Activated CD8-positive, alpha-beta T cell treated with anti-CD3 and anti-CD28 coated beads for 36 hours (primary cell): Measurements from ENCODE around the gene CHMP4A. TPM values are rescaled to one million over a fixed set of nuclear protein-coding genes. Genes with fewer than 3 reads are reported as not detected.

ENCODE experiments used
- ATAC-seq: fragments of 200-7000 bp; cut with Tn5 transposase; one replicate; pipeline ENCODE4 v1.10.0; 2021; ENCODE audit warnings: mild to moderate bottlenecking, moderate library complexity
- CTCF ChIA-PET: fragments of 350-600 bp; sonication (Branson Sonifier 250); formaldehyde crosslinking; loops from one replicate; lab custom pipeline; 2021; ENCODE audit warnings: antibody characterized with exemption; lab: Charles Lee
- POLR2A ChIA-PET: fragments of 350-600 bp; sonication (Branson Sonifier 250); formaldehyde crosslinking; loops from one replicate; lab custom pipeline; 2021; ENCODE audit warnings: antibody characterized with exemption; lab: Charles Lee
- DNase-seq: peaks from one replicate; pipeline ENCODE4 v3.0.0-alpha.2; 2020
- H3K27ac Mint-ChIP-seq: one replicate; pipeline ENCODE4 v1.8.0; 2021; ENCODE audit warnings: mild to moderate bottlenecking, mixed read lengths
- H3K27me3 Mint-ChIP-seq: one replicate; pipeline ENCODE4 v1.8.0; 2021; ENCODE audit warnings: mixed read lengths
- H3K36me3 Mint-ChIP-seq: one replicate; pipeline ENCODE4 v1.8.0; 2021; ENCODE audit warnings: low read depth, mixed read lengths
- H3K4me1 Mint-ChIP-seq: one replicate; pipeline ENCODE4 v1.8.0; 2021; ENCODE audit warnings: low read depth, mixed read lengths
- H3K4me3 Mint-ChIP-seq: one replicate; pipeline ENCODE4 v1.8.0; 2021; ENCODE audit warnings: mild to moderate bottlenecking, moderate library complexity, mixed read lengths
- H3K9me3 Mint-ChIP-seq: one replicate; pipeline ENCODE4 v1.8.0; 2021; ENCODE audit warnings: mixed read lengths
- intact Hi-C: fragments of 100-400 bp; cut with micrococcal nuclease; formaldehyde crosslinking; loops from one replicate; pipeline ENCODE4 v1.10.0; 2022
- total RNA-seq, 2 experiments: library from RNA; stranded (reverse); gene quantifications; one replicate each; pipeline ENCODE4 v1.2.3, GENCODE V29; 2021
- TF ChIP-seq, protein P1 (sequence below): fragments of 200-600 bp; IDR thresholded peaks from one replicate; pipeline ENCODE4 v1.8.0; 2022; ENCODE audit warnings: antibody characterized with exemption, mild to moderate bottlenecking

The CHMP4A gene
- total RNA-seq, 2 experiments from 2014 or later, result 55.6 to 61.8 TPM

DNA sequence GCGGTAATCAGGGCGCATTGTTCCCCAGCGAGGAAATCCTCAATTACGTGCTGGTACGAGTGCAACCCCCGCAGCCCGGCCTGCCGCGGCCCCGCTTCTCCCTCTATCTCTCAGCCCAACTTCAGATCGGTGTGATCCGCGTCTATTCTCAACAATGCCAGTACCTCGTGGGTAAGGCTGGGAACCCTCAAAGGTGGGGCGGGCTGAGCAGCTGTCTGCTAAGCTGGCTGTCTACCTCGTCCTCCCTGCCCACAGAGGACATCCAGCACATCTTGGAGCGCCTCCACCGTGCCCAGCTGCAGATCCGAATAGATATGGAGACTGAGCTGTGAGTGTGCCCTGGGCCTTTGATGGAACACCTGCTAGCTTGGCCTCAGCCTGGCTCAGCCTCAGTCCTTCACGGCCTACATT lies 40.4 kb downstream of the CHMP4A start:
- Mint-ChIP-seq H3K27ac (peak overlapping the region; percentile 34), H3K9me3 (no peaks in the 10 kb centered on the region), H3K27me3 (no peaks in the 10 kb centered on the region), H3K4me1 (peaks cover 14% of the 10 kb centered on the region), H3K36me3 (peaks cover 19% of the 10 kb centered on the region), H3K4me3 (peak overlapping the region; percentile 77)
- CTCF ChIA-PET, result interaction anchor here (0.9 to 2.1 kb wide), 6 partner anchors 8 to 136 kb away, joined by 3 to 10 read pairs (median 3); partner anchors contain the start of gene IRF9
- intact Hi-C loops, result no loop called here
- ATAC-seq (no peak), DNase-seq (no peak)
- TF ChIP-seq, protein P1, sequence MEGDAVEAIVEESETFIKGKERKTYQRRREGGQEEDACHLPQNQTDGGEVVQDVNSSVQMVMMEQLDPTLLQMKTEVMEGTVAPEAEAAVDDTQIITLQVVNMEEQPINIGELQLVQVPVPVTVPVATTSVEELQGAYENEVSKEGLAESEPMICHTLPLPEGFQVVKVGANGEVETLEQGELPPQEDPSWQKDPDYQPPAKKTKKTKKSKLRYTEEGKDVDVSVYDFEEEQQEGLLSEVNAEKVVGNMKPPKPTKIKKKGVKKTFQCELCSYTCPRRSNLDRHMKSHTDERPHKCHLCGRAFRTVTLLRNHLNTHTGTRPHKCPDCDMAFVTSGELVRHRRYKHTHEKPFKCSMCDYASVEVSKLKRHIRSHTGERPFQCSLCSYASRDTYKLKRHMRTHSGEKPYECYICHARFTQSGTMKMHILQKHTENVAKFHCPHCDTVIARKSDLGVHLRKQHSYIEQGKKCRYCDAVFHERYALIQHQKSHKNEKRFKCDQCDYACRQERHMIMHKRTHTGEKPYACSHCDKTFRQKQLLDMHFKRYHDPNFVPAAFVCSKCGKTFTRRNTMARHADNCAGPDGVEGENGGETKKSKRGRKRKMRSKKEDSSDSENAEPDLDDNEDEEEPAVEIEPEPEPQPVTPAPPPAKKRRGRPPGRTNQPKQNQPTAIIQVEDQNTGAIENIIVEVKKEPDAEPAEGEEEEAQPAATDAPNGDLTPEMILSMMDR, result no peak
- POLR2A ChIA-PET, result interaction anchor here (0.7 to 9.6 kb wide), 5 partner anchors 8 to 22 kb away, joined by 4 to 163 read pairs (median 9); partner anchors contain the start of genes IPO4, IRF9 and TM9SF1

DNA sequence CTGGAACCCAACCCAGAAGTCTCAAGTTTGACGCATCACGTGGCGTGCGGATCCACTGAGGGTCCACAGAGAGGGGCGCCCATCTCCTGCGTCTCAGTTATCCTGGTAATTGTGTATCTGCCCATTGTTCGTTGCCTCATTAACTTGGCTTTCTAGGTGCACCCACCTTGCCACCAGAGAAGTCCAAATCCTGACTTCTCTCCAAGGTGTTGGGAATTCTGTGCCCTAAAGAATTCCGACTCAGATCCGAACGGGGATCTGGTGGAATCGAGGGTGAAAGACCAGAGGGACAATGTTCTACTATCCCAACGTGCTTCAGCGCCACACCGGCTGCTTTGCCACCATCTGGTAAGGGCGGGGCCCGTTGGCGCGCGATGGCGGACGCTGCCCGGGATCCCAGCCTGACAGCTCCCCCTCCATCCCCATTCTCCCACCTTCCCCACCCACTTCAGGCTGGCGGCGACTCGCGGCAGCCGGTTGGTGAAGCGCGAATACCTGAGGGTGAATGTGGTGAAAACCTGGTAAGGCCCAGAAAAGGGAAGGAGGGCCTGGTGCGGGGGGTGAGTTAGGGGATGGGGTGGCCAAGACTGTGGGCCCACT lies 40.9 kb downstream of the CHMP4A start:
- Mint-ChIP-seq H3K27me3 (no peaks in the 10 kb centered on the region), H3K36me3 (peaks cover 23% of the 10 kb centered on the region), H3K4me3 (peak overlapping the region; percentile 77), H3K27ac (peak overlapping the region; percentile 42), H3K9me3 (no peaks in the 10 kb centered on the region), H3K4me1 (peaks cover 18% of the 10 kb centered on the region)
- ChIA-PET POLR2A (interaction anchor here (0.6 to 9.6 kb wide), 6 partner anchors 8 to 25 kb away, joined by 3 to 163 read pairs (median 6); partner anchors contain the start of genes IPO4, IRF9, RNF31 and TM9SF1), CTCF (interaction anchor here (0.9 to 2.1 kb wide), 5 partner anchors 12 to 136 kb away, joined by 3 to 10 read pairs (median 3); partner anchors contain the start of gene IRF9)
- no peak for DNase-seq
- ATAC-seq, result no peak
- TF ChIP-seq, protein P1, result no peak
- intact Hi-C loops, result no loop called here

DNA sequence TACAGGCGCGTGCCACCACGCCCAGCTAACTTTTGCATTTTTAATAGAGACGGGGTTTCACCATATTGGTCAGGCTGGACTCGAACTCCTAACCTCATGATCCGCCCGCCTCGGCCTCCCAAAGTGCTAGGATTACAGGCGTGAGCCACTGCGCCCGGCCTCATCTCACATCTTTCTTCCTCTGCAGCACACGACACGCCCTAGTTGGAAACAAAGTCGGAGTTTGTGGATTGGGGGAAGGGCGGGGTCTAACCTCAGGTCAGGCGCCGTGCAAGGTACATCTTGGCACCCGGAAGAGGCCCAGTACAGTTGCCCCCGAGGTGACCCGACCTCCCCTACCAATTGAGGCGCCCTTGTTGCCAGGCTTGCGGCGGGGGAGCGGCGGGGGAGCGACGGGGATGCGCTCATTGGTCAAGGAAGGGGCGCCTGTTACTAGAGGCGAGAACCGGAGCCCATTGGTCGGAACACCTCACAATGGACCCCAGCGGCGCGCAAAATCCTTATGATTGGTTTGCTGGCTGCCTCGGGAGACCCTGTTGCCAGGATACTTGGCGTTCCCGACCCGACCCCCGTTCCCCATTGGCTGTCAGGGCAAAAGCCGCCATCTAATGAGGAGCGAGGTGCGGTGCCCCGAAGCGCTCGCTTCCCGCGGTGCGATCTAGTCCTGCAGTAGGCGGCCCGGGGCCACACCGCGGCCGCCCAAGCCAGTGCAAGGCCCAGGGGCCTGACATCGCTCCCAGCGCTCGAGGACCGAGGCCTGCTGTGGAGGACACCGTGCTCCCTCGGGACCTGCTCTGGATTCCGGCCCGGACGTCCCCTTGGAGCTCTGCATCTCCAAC lies 41.6 kb downstream of the CHMP4A start, which contains the start of gene REC8:
Gene REC8 (plus strand): TSS at position 659 of the 839 bp plus-strand sequence. CDS start 473 bp downstream, outside the sequence.
- TF ChIP-seq, protein P1, result no peak
- ChIA-PET POLR2A (interaction anchor here (0.6 to 9.6 kb wide), 7 partner anchors 7 to 35 kb away, joined by 3 to 163 read pairs (median 4); partner anchors contain the start of genes IPO4, IRF9, PSME1 and RNF31), CTCF (interaction anchor here (1.1 to 2.1 kb wide), 2 partner anchors 11 to 137 kb away, joined by 3 to 10 read pairs; partner anchors contain the start of gene IRF9)
- H3K4me1 Mint-ChIP-seq, result peaks cover 19% of the 10 kb centered on the region
- H3K9me3 Mint-ChIP-seq, result no peaks in the 10 kb centered on the region
- H3K4me3 Mint-ChIP-seq, result peak within 1 kb of the TSS; percentile 77
- peak; percentile 89 for ATAC-seq
- peaks cover 23% of the 10 kb centered on the region for H3K36me3 Mint-ChIP-seq
- DNase-seq, result peak; percentile 87
- H3K27ac Mint-ChIP-seq, result peak within 1 kb of the TSS; percentile 88
- H3K27me3 Mint-ChIP-seq, result no peaks in the 10 kb centered on the region
- intact Hi-C loops, result no loop called here

DNA sequence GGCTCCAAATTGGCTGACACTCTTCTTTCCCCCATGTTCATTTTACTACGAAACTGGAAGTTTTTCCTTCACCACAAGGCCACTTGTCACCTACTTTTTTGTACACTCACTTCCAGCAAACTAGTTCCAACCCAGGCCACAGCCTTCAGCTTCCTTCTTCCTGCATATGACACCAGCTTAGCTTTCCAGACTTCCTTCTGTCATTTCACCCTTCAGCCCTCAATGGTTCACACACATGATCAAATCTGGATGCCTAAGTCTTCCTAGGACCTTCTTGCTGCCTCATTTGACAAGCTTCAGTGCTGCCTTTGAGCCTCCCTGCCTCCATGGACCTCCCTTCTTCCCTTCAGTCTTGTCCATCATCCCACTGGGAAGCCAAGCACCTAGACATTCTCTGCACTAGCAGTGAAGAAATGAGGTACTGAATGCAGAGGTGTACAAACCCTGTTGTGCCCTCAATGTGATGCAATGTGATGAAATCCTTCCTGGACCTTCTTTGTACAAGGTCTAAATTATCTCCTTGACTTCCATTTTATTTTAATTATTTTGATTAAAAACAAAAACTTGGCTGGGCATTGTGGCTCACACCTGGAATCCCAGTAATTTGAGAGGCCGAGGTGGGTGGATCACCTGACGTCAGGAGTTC lies 45.7 kb downstream of the CHMP4A start:
- POLR2A ChIA-PET, result interaction anchor here (0.6 to 9.6 kb wide), 5 partner anchors 10 to 149 kb away, joined by 3 to 163 read pairs (median 3); partner anchors contain the start of genes EMC9 and IPO4
- H3K4me1 Mint-ChIP-seq, result peaks cover 38% of the 10 kb centered on the region
- peaks cover 46% of the 10 kb centered on the region for H3K36me3 Mint-ChIP-seq

More for the DNA sequence above, 45.7 kb downstream of the CHMP4A start:
- no peak for DNase-seq
- Mint-ChIP-seq H3K9me3 (no peaks in the 10 kb centered on the region), H3K27me3 (no peaks in the 10 kb centered on the region), H3K27ac (peak overlapping the region; percentile 85), H3K4me3 (no peak overlapping the region)
- TF ChIP-seq, protein P1, result no peak
- no peak for ATAC-seq
- CTCF ChIA-PET, result no interaction called here
- intact Hi-C loops, result no loop called here
